H1 (cell line): ENCODE data around the gene CNR2. TPM values are rescaled to one million over a fixed set of nuclear protein-coding genes. Genes with fewer than 3 reads are reported as not detected.

Experiments used
- CTCF ChIA-PET: fragments of 300-600 bp; sonication (Branson Sonifier 250); formaldehyde crosslinking; loops from one replicate; lab custom pipeline; 2021; ENCODE audit not compliant: partially characterized antibody; lab: Charles Lee
- POLR2A ChIA-PET: fragments of 300-600 bp; sonication (Branson Sonifier 250); formaldehyde crosslinking; loops from one replicate; lab custom pipeline; 2021; ENCODE audit warnings: inconsistent platforms; ENCODE audit not compliant: partially characterized antibody; lab: Charles Lee
- DNase-seq, 2 experiments: peaks; one replicate each; pipeline versions ENCODE4 v3.0.0 to v3.0.0-alpha.2; 2010 to 2022; ENCODE audit warnings: low spot score in 2 of 2, low read depth in 1 of 2, mixed read lengths in 1 of 2
- FAIRE-seq: peaks from 2 replicates; lab custom pipeline; 2011; peaks lifted over from hg19 to GRCh38; lab: Jason Lieb, UNC
- H2AFZ ChIP-seq: 2 replicates; pipeline ENCODE4 v1.8.1; 2012; ENCODE audit warnings: low read length, inconsistent platforms
- H2AK5ac ChIP-seq: 2 replicates; pipeline ENCODE4 v1.6.1; 2013; ENCODE audit warnings: low read depth, low read length
- H2BK120ac ChIP-seq: replicated peaks from 2 replicates; pipeline ENCODE3; 2013; ENCODE audit warnings: low read depth, low read length, inconsistent platforms
- H2BK12ac ChIP-seq: 2 replicates; pipeline ENCODE4 v1.6.1; 2013; ENCODE audit warnings: low read depth, low read length
- H2BK15ac ChIP-seq: 2 replicates; pipeline ENCODE4 v1.6.1; 2013; ENCODE audit warnings: low read length
- H2BK20ac ChIP-seq: 2 replicates; pipeline ENCODE4 v1.6.1; 2013; ENCODE audit warnings: low read length
- H2BK5ac ChIP-seq: 2 replicates; pipeline ENCODE4 v1.6.1; 2013; ENCODE audit warnings: low read depth, low read length
- H3K14ac ChIP-seq: 2 replicates; pipeline ENCODE4 v1.6.1; 2013; ENCODE audit warnings: inconsistent platforms; ENCODE audit not compliant: insufficient read length
- H3K18ac ChIP-seq: 2 replicates; pipeline ENCODE4 v1.6.1; 2013; ENCODE audit warnings: low read length; ENCODE audit errors: extremely low read depth
- H3K23ac ChIP-seq: 2 replicates; pipeline ENCODE4 v1.6.1; 2013; ENCODE audit warnings: inconsistent platforms; ENCODE audit not compliant: insufficient read length
- H3K23me2 ChIP-seq: 2 replicates; pipeline ENCODE4 v1.6.1; 2013; ENCODE audit warnings: low read depth, low read length
- H3K27ac ChIP-seq: 2 replicates; pipeline ENCODE4 v1.6.1; 2011; ENCODE audit warnings: low read depth, low read length, inconsistent platforms
- H3K27me3 ChIP-seq, 4 experiments: replicated peaks in 1 of 4; 1 replicate in 1 of 4; 2 replicates in 3 of 4; pipeline versions ENCODE4 v1.6.1 to v1.8.1; 2011 to 2013; ENCODE audit warnings: low read length in 3 of 4, mild to moderate bottlenecking in 3 of 4, inconsistent platforms in 2 of 4, mixed read lengths in 2 of 4, moderate library complexity in 1 of 4; ENCODE audit not compliant: control insufficient read depth in 3 of 4, insufficient read depth in 3 of 4; ENCODE audit errors: extremely low read depth in 1 of 4
- H3K36me3 ChIP-seq, 4 experiments: 2 replicates each; pipeline versions ENCODE4 v1.6.1 to v1.8.1; 2011 to 2013; ENCODE audit warnings: mild to moderate bottlenecking in 4 of 4, low read length in 3 of 4, moderate library complexity in 2 of 4, control low read depth in 1 of 4, inconsistent platforms in 1 of 4; ENCODE audit not compliant: insufficient read depth in 4 of 4, control insufficient read depth in 2 of 4
- H3K4ac ChIP-seq: replicated peaks from 2 replicates; pipeline ENCODE3; 2013; ENCODE audit warnings: low read length, low read depth, mixed read lengths, inconsistent platforms; ENCODE audit not compliant: insufficient read length
- H3K4me1 ChIP-seq, 4 experiments: replicated peaks in 1 of 4; 1 replicate in 1 of 4; 2 replicates in 3 of 4; pipeline versions ENCODE4 v1.6.1 to v1.8.1; 2011 to 2013; ENCODE audit warnings: low read length in 3 of 4, inconsistent platforms in 2 of 4, mixed read lengths in 1 of 4; ENCODE audit not compliant: insufficient read depth in 4 of 4, control insufficient read depth in 3 of 4
- H3K4me2 ChIP-seq, 2 experiments: 2 replicates each; pipeline versions ENCODE4 v1.6.1 to v1.8.1; 2011 to 2013; ENCODE audit warnings: low read depth in 2 of 2, low read length in 2 of 2, control low read depth in 1 of 2, inconsistent platforms in 1 of 2, mild to moderate bottlenecking in 1 of 2; ENCODE audit not compliant: insufficient read depth in 1 of 2
- H3K4me3 ChIP-seq, 4 experiments: fragments of 200-600, 300-600 bp in 1 of 4; sonication (generic), shearing (Covaris generic), sonication (Bioruptor Twin) in 1 of 4; 2 replicates each; pipeline versions ENCODE4 v1.5.1 to v1.8.1; 2011 to 2016; ENCODE audit warnings: low read length in 4 of 4, low read depth in 3 of 4, control low read depth in 2 of 4, inconsistent platforms in 2 of 4, mild to moderate bottlenecking in 2 of 4, mixed read lengths in 1 of 4, moderate library complexity in 1 of 4; ENCODE audit not compliant: insufficient read depth in 2 of 4; ENCODE audit errors: extremely low read depth in 1 of 4
- H3K56ac ChIP-seq: replicated peaks from 2 replicates; pipeline ENCODE3; 2013; ENCODE audit warnings: low read depth, mild to moderate bottlenecking, mixed read lengths, low read length, inconsistent platforms; ENCODE audit not compliant: insufficient read length
- H3K79me1 ChIP-seq: 2 replicates; pipeline ENCODE4 v1.6.1; 2013; ENCODE audit warnings: low read depth, low read length, control low read depth
- H3K79me2 ChIP-seq, 2 experiments: 2 replicates each; pipeline versions ENCODE4 v1.6.1 to v1.8.1; 2012 to 2013; ENCODE audit warnings: low read length in 2 of 2, mild to moderate bottlenecking in 2 of 2, inconsistent platforms in 1 of 2; ENCODE audit not compliant: insufficient read depth in 2 of 2, control insufficient read depth in 1 of 2
- H3K9ac ChIP-seq, 4 experiments: replicated peaks in 1 of 4; 1 replicate in 1 of 4; 2 replicates in 3 of 4; pipeline versions ENCODE4 v1.6.1 to v1.8.1; 2011 to 2013; ENCODE audit warnings: low read depth in 3 of 4, low read length in 3 of 4, control low read depth in 2 of 4, mild to moderate bottlenecking in 2 of 4, moderate library complexity in 2 of 4, inconsistent platforms in 1 of 4; ENCODE audit errors: extremely low read depth in 1 of 4
- H3K9me3 ChIP-seq, 2 experiments: 2 replicates each; pipeline versions ENCODE4 v1.6.1 to v1.8.1; 2012 to 2013; ENCODE audit warnings: mild to moderate bottlenecking in 2 of 2, moderate library complexity in 2 of 2, control low read depth in 1 of 2, inconsistent platforms in 1 of 2, low read depth in 1 of 2, low read length in 1 of 2, mixed read lengths in 1 of 2; ENCODE audit not compliant: insufficient read depth in 2 of 2
- H4K20me1 ChIP-seq, 2 experiments: replicated peaks in 1 of 2; 2 replicates each; pipeline versions ENCODE3 to v1.8.1; 2011 to 2013; ENCODE audit warnings: inconsistent platforms in 2 of 2, low read length in 2 of 2, mild to moderate bottlenecking in 1 of 2; ENCODE audit not compliant: insufficient read depth in 2 of 2, control insufficient read depth in 1 of 2
- H4K5ac ChIP-seq: 2 replicates; pipeline ENCODE4 v1.6.1; 2013; ENCODE audit warnings: low read length, low read depth, mixed read lengths, inconsistent platforms; ENCODE audit not compliant: insufficient read length
- H4K8ac ChIP-seq: 2 replicates; pipeline ENCODE4 v1.8.0; 2013; ENCODE audit warnings: mild to moderate bottlenecking, moderate library complexity, low read length, inconsistent platforms; ENCODE audit not compliant: insufficient read depth; ENCODE audit errors: extremely low read depth
- H4K91ac ChIP-seq: replicated peaks from 2 replicates; pipeline ENCODE3; 2013; ENCODE audit warnings: low read length, mixed read lengths, inconsistent platforms; ENCODE audit not compliant: insufficient read length
- BACH1 ChIP-seq: IDR thresholded peaks from 2 replicates; pipeline ENCODE4 v1.6.1; 2012; ENCODE audit warnings: low read length, improper control_type of control experiment
- CBX5 ChIP-seq: fragments of 300-800, 300-1000 bp; sonication (generic); IDR thresholded peaks from 2 replicates; pipeline ENCODE4 v1.7.1; 2016; ENCODE audit warnings: antibody characterized with exemption, low read length, low read depth
- FOSL1 ChIP-seq: IDR thresholded peaks from 2 replicates; pipeline ENCODE4 v1.6.1; 2011; ENCODE audit warnings: mild to moderate bottlenecking, low read depth, low read length, moderate library complexity; ENCODE audit not compliant: insufficient read depth
- HDAC2 ChIP-seq, 2 experiments: fragments of 300-600 bp in 1 of 2; sonication (generic) in 1 of 2; IDR thresholded peaks; 2 replicates each; pipeline ENCODE4 v1.6.1; 2011 to 2012; ENCODE audit warnings: low read depth in 2 of 2, low read length in 2 of 2, mild to moderate bottlenecking in 2 of 2, moderate library complexity in 2 of 2, borderline replicate concordance in 1 of 2, inconsistent platforms in 1 of 2
- JUND ChIP-seq: IDR thresholded peaks from 2 replicates; pipeline ENCODE4 v1.6.1; 2011; ENCODE audit warnings: mild to moderate bottlenecking, improper control_type of control experiment, low read length
- KDM1A ChIP-seq: fragments of 200-600, 300-600 bp; sonication (generic); IDR thresholded peaks from 2 replicates; pipeline ENCODE4 v1.7.1; 2016; ENCODE audit warnings: mild to moderate bottlenecking, low read length, borderline replicate concordance
- KDM5A ChIP-seq: fragments of 200-600 bp; IDR thresholded peaks from 2 replicates; pipeline ENCODE4 v1.7.1; 2012; ENCODE audit warnings: mild to moderate bottlenecking, low read length, inconsistent platforms, mixed read lengths
- NRF1 ChIP-seq: IDR thresholded peaks from 2 replicates; pipeline ENCODE4 v1.6.1; 2011; ENCODE audit warnings: mild to moderate bottlenecking, low read depth, low read length, improper control_type of control experiment
- SUZ12 ChIP-seq: fragments of 200-600 bp; sonication (generic); IDR thresholded peaks from 2 replicates; pipeline ENCODE4 v1.6.1; 2012; ENCODE audit warnings: mild to moderate bottlenecking, inconsistent platforms, low read length, moderate library complexity, mixed read lengths
- TAF7 ChIP-seq: optimal IDR thresholded peaks from 2 replicates; pipeline ENCODE3; 2011; ENCODE audit warnings: low read depth, mild to moderate bottlenecking, inconsistent platforms, low read length, moderate library complexity, borderline replicate concordance
- TBP ChIP-seq: IDR thresholded peaks from 2 replicates; pipeline ENCODE4 v1.6.1; 2011; ENCODE audit warnings: low read depth, low read length, improper control_type of control experiment
- TCF12 ChIP-seq: IDR thresholded peaks from 2 replicates; pipeline ENCODE4 v1.6.1; 2011; ENCODE audit warnings: low read depth, mild to moderate bottlenecking, low read length
- TEAD4 ChIP-seq: IDR thresholded peaks from 2 replicates; pipeline ENCODE4 v1.6.1; 2012; ENCODE audit warnings: low read depth, low read length, inconsistent platforms, mixed read lengths
- WGBS, 2 experiments: shearing (Covaris generic) in 1 of 2; methylation state at CpG; one replicate each; pipeline versions ENCODE4 v1.1.6 to v1.1.7; 2013 to 2015; ENCODE audit warnings: low lambda C conversion rate in 2 of 2, mixed read lengths in 2 of 2, inconsistent platforms in 1 of 2, low coverage in 1 of 2, missing lambda C conversion rate in 1 of 2; ENCODE audit not compliant: insufficient replicate concordance in 2 of 2, insufficient coverage in 1 of 2, insufficient read length in 1 of 2; ENCODE audit errors: extremely low coverage in 1 of 2, missing lambda C conversion rate in 1 of 2; 5-methylcytosine and 5-hydroxymethylcytosine counted together
- polyA plus RNA-seq, 7 experiments: library from polyadenylated mRNA; depleted of rRNA in 3 of 7; stranded (reverse) in 5 of 7; unstranded in 2 of 7; fragments of >200 nt in 5 of 7; fragments of 200-250 nt in 2 of 7; gene quantifications; 1 replicate in 5 of 7; 2 replicates in 1 of 7; 4 replicates in 1 of 7; pipeline versions ENCODE4 v1.2.1 to v1.2.3, GENCODE V29; 2011 to 2013; ENCODE audit warnings: missing spikeins in 2 of 7, mixed read lengths in 2 of 7
- total RNA-seq: library from RNA; stranded (reverse); fragmentation: NEBNext Ultra II Directional; extraction: Animal tissue kit (Norgen Biotek cat#: 25700); gene quantifications from 2 replicates; pipeline ENCODE4 v1.2.1, GENCODE V29; 2021
- TF ChIP-seq, protein P1 (sequence below): IDR thresholded peaks from 2 replicates; pipeline ENCODE4 v1.6.1; 2012; ENCODE audit warnings: low read length, inconsistent platforms

Gene CNR2
- total and polyA plus RNA-seq, 2 of the 8 experiments (the other 6 are each of a cell fraction or from before 2014, with no cell fraction given), result not detected

DNA sequence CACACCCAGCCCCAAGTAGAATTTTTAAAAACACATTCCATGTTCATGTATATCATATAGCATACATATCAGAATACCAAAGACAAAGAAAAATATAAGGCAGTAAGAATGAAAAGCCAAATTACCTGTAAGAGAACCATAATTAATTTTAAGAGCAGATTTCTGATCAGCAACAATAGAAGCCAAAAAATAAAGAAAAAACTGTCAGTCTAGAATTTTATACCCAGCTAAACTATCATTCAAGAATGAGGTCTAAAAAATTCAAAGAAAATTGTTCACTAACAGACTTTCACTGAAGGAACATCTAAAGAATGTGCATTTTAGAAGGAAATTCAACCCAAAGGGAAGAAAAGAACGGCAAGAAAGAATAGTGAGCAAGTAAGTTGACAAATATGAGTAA is 34.5 kb downstream of the CNR2 start:
- WGBS, 2 experiments, result 71% methylated on average over 1 of the region's 1 CpG; no CpG with 5 or more reads in 1 of the 2 experiments
- H3K9ac ChIP-seq, result no peak overlapping the region
- TF ChIP-seq, protein P1, sequence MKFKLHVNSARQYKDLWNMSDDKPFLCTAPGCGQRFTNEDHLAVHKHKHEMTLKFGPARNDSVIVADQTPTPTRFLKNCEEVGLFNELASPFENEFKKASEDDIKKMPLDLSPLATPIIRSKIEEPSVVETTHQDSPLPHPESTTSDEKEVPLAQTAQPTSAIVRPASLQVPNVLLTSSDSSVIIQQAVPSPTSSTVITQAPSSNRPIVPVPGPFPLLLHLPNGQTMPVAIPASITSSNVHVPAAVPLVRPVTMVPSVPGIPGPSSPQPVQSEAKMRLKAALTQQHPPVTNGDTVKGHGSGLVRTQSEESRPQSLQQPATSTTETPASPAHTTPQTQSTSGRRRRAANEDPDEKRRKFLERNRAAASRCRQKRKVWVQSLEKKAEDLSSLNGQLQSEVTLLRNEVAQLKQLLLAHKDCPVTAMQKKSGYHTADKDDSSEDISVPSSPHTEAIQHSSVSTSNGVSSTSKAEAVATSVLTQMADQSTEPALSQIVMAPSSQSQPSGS, result no peak
- no peak for TF ChIP-seq HDAC2 (IDR thresholded peaks at IDR 0.05; ENCODE audit: borderline replicate concordance in 1 of 2, low read depth in 2 of 2, low read length in 2 of 2)
- no peak for TF ChIP-seq TEAD4
- TF ChIP-seq TBP, result no peak
- no peak for TF ChIP-seq SUZ12
- TF ChIP-seq JUND, result no peak
- no peak for TF ChIP-seq TAF7
- TF ChIP-seq CBX5, result no peak
- no peak for TF ChIP-seq FOSL1
- TF ChIP-seq KDM5A, result no peak
- TF ChIP-seq TCF12, result no peak
- no peak for TF ChIP-seq BACH1
- no peak for TF ChIP-seq NRF1
- TF ChIP-seq KDM1A, result no peak

More for the DNA sequence above, 34.5 kb downstream of the CNR2 start:
- no peak overlapping the region for H2BK15ac ChIP-seq
- H3K14ac ChIP-seq, result no peak overlapping the region
- H3K4ac ChIP-seq, result no peak overlapping the region
- H2BK120ac ChIP-seq, result no peak overlapping the region
- H3K9me3 ChIP-seq, result peaks cover 0 to 12% of the 10 kb centered on the region in 2 experiments; a peak in 2 of 4 replicates
- no peaks in the 10 kb centered on the region for H3K79me1 ChIP-seq
- H4K91ac ChIP-seq, result no peak overlapping the region
- H4K5ac ChIP-seq, result no peak overlapping the region
- no peaks in the 10 kb centered on the region for H3K79me2 ChIP-seq
- no peak overlapping the region for H3K23ac ChIP-seq
- no peak overlapping the region for H3K4me3 ChIP-seq
- no peak overlapping the region for H4K8ac ChIP-seq
- FAIRE-seq (no peak), DNase-seq (no peak)
- H3K36me3 ChIP-seq, result no peaks in the 10 kb centered on the region
- H4K20me1 ChIP-seq, result no peaks in the 10 kb centered on the region
- H2AK5ac ChIP-seq, result no peak overlapping the region
- no peak overlapping the region for H2BK12ac ChIP-seq
- H3K56ac ChIP-seq, result no peak overlapping the region
- no peak overlapping the region for H3K27ac ChIP-seq
- H2BK5ac ChIP-seq, result no peak overlapping the region
- no peaks in the 10 kb centered on the region for H3K4me1 ChIP-seq
- no peak overlapping the region for H2AFZ ChIP-seq
- ChIA-PET CTCF (no interaction called here), POLR2A (no interaction called here)
- H3K23me2 ChIP-seq, result no peaks in the 10 kb centered on the region
- H2BK20ac ChIP-seq, result no peak overlapping the region
- H3K18ac ChIP-seq, result no peak overlapping the region
- H3K27me3 ChIP-seq, result no peaks in the 10 kb centered on the region
- no peak overlapping the region for H3K4me2 ChIP-seq
